Activated CD4-positive, alpha-beta T cell treated with anti-CD3 and anti-CD28 coated beads for 48 hours (primary cell): ENCODE results near the gene IRAG1.

Experiments
- DNase-seq: peaks from one replicate; pipeline ENCODE4 v3.0.0-alpha.2; 2020

The IRAG1 gene, protein sequence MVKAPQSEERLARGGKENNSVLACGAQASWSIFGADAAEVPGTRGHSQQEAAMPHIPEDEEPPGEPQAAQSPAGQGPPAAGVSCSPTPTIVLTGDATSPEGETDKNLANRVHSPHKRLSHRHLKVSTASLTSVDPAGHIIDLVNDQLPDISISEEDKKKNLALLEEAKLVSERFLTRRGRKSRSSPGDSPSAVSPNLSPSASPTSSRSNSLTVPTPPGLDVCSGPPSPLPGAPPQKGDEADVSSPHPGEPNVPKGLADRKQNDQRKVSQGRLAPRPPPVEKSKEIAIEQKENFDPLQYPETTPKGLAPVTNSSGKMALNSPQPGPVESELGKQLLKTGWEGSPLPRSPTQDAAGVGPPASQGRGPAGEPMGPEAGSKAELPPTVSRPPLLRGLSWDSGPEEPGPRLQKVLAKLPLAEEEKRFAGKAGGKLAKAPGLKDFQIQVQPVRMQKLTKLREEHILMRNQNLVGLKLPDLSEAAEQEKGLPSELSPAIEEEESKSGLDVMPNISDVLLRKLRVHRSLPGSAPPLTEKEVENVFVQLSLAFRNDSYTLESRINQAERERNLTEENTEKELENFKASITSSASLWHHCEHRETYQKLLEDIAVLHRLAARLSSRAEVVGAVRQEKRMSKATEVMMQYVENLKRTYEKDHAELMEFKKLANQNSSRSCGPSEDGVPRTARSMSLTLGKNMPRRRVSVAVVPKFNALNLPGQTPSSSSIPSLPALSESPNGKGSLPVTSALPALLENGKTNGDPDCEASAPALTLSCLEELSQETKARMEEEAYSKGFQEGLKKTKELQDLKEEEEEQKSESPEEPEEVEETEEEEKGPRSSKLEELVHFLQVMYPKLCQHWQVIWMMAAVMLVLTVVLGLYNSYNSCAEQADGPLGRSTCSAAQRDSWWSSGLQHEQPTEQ

DNA sequence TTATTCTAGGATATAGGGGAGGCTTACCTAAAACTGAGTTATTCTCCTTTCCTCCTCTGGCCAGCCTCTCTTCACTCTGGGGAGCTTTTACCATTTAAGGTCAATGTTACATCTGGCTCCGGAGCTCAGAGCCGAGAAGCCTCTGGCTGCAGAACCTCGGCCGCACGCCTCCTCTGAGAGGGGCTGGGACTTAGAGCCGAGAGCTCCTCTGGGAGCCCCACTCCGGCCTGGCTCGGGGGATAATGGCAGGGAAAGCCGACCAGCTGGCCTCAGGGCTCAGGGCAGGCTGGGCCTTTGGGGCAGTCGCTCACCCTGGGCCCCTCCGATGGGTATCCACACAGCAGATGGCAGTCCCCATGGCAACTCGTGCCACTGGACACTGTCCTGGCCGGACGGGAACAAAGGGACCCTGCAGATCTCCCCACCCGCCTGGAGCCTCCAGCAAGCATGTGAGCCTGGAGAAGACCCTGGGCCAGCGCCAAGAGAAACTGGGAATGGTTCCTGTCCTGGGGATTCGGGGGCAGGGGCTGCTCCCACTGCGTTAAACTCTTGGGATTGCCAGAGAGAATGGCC is at the start of gene IRAG1:
TSS of gene IRAG1 (minus strand) at position 247 of the 573 bp plus-strand sequence. CDS start at position 94, 153 bp downstream.
- DNase-seq, result no peak

DNA sequence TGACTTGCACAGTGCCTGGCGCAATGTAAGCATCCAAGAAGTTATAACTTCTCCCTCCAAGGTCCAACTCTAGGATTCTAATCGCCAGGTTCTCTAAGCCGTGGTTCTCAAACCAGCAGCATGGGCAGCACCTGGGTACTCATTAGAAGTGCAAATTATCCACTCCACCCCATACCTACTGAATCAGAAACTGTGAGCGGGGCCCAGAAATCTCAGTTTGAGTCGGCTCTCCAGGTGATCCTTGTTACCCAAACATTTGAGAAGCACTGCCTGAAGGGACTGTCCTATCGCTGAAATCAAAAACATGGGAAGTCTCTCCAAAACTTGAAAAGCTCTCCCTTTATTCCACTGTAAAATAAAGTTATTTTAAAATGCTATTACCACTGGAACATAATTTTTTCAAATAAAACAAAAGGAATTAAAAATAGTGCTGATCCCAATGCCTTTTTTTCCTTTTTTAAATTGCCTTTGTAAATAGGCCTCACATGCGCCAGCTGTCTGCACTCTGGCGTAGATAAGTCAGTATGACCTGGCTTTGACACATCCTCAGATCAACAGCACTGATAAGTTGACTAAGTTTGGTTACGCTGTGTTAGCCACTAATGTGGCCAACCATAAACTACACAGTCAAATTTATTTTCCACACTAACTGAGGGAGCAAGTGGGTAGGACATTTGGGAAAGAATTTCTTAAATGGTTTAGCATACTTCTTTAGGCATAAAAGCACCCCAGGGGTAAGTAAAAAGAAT is 49.1 kb upstream of the IRAG1 start:
- DNase-seq, result peak; percentile 43

DNA sequence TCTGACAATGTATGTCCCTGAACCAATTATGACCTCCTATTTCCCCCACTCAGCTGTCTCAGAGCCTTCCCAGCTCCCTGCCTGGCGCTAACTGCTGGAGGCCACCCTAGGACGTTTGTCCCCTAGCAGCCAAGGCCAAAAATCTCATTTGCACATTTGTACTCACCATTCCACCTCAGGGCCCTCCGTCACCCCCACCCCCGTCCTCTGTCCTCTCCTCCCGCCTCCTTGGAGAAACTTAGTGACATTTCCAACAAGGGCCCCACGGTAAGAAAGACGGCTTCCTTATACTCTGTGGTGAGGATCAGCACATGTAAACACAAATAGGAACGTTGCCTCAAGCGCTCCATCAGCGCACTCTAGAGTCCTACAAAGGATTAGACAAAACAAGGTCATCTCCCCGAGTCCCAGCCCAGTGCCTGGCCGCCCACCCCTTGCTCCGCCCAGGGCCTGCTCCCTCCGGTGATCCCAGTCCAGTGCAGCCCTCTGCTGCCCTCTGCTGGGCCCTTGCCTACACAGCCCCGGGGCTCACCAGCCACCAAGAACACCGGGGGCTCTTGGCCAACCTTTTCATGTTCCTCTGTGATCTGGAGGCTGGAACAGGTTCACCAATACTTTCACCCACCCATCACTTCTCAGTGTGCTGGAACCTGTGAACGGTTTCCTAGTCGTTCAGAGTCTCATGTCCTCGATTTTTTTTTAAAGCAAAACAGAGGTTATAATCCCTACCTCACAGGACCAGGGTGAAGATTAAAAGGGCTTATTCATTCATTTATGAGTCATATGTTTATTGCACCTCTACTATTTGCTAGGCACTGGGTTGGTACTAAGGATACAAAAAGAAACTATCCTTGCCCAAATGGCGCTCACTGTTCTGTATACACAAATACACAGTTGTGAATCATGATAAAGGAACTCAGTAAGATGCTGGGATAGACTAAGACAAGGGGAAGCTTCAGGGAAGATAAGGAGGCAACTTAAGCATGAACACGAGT is 42.2 kb upstream of the IRAG1 start:
- peak; percentile 94 for DNase-seq

DNA sequence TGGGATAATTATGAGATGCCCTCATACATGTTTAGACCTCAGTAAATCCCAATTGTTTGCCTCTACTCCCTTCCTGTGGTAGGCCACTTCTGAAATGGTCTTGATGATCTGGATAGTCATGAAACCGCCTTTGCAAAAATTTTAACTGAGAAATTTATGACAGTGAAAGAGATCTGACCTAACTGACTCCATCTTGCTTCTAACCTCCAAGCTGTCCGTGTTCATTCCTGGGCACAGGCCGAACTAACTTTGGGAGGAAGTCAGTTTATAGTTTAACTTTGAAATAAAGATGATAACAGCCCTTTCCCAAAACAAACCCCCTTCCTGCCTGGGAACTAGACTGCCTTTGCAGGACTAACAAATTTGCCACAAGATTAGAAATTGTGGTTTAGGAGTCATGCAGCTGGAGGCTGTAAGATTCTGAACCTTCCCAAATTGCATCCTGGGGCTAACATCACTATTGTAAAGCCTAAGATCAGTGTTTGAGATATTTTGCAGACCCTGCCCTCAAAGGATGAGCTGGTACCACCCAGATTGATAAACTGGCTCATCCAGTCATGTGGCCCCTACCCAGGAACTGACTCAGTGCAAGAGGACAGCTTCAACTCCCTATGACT is 37.6 kb upstream of the IRAG1 start:
- no peak for DNase-seq

DNA sequence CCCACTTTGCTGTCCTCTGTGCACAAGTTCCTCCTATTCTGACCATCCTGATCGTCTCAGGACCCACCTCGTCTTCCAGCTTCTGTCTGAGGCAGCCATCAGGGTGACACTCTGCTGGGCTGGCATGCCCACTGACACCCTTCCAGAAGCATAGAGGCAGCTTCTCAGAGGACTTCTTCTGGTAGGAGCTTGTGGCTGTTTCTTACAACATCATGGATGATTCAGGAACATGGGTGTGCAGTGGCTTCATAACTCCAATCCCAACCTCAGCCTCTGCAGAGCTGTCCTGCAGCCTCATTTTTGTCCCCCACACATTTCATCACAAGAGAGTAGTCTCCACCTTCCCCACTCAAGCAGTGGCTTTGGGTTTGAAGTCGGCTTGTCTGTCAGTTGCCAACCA is 36.6 kb upstream of the IRAG1 start:
- DNase-seq, result no peak

DNA sequence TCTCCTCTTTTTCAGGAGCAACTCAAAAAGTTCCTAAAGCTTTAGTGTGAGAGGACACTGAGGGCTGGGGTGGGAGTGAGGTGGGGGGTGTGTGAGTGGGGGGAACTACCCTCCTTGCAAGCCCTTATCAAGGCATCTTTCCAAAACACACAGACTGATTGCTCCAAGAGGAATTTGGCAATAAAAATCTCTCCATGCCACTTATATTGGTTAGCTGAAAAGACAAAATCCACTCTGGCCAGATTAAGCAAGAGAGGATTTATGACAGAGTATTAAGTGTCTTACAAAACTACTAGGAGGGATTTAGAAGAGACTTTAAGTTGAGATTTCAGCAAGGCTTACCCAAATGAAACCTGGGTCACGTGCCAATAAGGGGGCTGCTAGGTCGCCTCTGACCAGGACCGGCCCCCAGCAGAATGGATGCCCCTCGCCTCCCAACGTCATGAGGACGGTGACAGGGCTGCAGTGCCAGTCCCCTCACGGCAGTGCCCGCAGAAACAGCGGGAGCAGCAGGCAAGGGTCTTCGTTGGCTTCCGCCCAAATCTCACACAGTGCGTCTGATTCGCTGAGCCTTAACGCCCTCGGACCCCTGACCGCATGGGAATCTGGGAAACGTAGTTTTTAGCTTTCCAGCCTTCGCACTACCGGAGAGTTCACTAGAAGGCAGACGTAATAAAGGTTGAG is 35.4 kb upstream of the IRAG1 start:
- no peak for DNase-seq

DNA sequence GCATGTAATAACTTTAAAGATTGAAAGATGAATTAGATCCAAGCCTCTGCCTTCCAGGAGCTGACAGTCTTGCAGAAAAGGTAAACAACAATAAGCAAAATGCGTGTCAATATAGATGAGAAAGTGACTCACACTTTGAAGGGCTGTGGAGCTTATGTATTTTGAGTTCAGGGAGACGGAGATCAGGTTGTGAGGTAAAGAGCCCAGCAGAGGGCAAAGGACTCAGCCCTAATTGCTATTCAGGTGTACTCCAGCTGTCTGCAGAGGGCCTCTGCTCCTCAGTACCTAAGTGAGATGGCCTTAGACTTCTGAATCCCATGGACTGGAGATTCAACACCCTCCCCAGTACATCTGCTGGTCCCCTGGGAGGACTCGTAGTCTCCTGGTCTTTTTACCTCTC is 34.6 kb upstream of the IRAG1 start:
- no peak for DNase-seq

DNA sequence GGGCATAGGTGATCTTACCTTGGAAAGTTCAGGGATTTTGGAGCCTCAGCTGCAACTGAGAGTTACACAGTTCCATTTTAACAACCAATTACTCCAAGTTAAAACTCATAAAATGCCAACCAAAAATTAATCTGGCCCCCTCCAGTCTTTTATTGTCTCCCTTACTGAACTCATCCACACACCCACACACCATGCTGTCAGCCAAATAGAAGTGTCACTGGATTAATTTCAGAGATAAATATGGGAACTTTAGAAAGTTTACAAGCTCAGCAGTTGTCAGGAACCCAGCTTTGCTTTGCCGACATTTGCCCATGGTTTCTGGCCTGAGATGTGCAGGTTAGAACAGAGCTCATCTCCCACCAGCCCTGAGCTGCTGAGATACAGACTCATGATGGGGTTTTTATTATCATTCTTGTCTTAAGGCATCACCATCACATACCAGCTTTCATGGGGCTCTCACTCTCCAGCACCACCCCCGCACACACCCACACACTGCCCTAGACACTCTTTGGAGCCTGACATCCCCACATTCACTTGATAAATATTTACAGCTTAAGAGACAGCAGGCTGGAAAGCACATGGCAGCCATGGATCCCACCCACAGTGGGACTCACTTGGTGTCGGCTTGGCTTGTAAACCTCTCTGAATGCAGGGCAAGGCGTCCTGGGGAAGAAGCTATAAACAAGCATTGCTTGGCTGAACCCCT is 33.7 kb upstream of the IRAG1 start:
- DNase-seq, result no peak

DNA sequence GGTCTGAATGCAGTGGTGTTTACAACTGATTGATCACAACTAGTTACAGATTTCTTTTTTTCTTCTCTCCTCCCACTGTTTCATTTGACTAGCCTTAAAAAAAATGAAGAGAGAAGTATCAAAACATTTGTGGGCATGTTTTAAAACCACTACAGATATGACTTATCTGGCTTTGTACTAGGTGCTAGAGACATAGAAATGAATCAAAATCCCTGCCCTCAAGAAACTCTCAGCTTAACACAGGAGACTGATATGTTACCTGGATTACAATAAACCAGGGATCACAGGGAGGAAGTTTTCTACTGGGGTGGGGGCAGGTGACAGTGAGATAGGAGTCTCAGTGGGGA is 32.3 kb upstream of the IRAG1 start:
- no peak for DNase-seq

DNA sequence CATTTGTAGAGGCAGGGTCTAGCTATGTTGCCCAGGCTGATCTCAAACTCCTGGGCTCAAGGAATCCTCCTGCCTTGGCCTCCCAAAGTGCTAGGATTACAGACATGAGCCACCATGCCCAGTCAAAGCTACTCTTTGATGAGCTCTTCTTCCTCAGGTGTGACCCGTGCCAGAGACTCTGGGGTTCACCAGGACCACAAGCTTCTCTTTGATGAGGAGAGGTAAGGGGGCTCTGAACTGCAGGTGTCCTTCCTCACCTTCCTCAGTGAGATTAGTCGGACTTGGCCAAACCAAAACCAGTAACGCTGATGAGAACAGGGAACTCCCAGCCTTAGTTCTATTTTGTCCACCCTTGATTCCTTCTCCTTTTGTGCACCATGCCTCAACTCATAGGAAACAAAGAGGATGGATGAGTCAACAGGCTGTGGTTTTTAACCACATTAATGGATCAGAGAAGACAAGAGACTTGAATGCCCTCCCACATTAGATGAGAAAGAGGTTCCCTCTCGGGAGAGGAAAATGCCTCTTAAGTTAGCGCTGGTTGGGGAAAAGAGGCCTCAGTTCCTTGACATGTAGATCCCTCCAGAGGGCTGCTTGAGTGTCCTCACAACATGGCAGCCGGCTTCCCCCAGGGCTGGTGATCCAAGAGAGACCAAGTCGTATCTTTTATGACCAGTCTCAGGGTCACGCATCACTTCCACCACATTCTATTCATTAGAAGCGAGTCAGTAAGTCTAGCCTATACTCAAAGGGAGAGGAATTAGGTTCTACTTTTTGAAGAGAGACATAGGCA is 31.8 kb upstream of the IRAG1 start:
- DNase-seq, result peak; percentile 61

DNA sequence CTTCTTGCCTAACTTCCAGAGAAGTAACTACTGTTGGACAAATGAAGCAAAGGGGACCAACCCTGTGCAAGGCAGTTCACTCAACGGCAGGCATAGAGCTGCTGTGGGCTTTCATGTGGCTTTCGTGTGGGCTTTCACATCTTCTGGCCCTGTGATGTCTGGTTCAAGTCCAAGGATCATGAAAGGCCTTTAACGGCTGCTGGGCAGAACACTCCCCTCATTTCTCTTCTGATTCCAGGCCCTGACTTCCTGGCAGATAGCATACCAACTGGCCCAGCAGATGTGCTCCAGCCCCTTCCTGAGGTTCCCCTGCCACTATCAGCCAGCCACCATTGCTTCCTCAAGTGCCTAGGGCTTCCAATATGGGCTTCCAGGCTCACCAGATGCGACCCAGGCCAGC is 28.8 kb upstream of the IRAG1 start:
- DNase-seq, result no peak

DNA sequence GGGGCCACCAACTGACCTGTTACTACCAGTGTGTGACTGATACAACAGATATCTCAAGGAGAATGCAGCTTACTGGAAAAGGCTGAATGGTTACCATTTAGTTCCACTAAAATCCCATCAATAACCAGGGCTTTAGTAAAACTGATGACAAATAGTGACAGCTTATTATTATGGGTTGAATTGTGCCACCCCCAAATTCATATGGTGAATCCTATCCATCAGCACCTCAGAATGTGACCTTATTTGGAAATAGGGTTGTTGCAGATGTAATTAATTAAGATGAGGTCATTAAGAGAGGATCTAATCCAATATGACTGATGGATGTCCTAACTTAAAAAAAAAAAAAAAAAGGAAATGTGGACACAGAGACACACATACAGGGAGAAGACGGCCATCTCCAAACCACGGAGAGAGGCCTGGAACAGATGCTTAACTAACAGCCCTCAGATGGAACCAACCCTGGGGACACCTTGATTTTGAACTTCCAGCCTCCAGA is 27.4 kb upstream of the IRAG1 start:
- DNase-seq, result no peak

DNA sequence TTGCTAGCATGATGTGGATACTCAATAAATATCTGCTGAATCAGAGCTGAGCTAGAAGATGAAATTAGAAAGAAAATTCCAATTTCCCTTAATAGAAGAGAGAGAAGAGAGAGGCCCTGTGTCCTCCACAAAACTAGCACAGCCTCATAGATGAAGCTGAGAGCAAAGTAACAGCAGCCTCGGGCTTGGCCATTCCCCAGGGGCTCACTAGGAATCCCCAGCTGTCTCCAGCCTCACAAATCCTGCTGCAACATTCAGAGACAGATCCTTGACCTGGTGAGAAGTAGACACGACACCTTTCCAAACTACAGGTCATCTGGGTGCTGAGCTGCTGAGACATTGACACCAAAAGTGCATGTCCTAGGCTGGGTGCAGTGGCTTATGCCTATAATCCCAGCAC is 26.1 kb upstream of the IRAG1 start:
- DNase-seq, result no peak

DNA sequence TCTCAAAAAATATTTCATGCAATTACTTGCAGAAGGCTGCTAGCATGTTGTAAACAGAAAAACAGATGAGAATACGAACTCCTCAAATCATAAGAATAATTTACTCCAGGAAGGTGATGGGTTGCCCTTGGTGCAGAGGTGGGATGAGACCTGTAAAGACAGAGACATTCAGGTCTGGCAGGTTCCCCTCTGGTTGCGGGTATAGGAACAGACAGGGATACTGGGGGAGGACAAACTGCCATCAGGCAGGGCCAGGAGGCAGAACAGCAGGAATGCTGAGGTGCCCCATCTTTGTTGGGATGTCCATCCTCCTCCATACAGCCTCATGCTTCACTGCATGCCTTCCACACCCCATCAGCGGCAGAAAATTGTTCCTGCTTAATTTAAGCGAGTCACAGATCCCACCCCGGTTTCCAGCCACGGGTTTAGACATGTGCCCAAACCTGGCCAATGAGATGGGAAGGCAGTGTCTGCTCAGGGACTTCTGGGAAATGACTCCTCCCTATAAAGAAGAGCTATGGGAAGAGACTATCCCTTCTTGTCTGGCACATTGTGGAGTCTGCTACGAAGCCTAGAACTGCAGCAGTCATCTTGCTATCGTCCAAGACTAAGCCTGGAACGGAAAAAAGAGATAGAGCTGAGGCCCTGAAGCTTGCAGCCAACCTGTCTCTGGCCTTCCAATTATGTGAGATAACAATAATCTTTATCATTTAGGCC is 23.1 kb upstream of the IRAG1 start:
- no peak for DNase-seq

DNA sequence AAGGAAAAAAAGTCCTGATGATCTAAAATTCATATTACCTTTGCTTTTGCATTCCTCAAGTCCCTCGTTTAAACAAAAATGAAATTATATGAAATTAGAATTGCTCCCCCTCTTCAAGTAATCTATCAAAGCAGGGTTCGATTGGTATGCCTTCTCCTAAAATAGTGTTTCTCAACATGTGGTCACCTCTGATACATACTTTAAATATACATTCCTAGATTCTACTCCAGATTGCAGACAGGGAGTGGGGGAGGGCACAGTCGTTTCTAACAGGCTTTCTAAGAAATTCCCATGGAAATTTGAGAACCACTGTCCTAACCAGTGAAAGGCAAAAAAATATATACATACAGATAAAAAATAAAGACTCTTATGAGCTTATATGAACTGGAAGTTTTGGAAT is 22.6 kb upstream of the IRAG1 start:
- DNase-seq, result no peak

DNA sequence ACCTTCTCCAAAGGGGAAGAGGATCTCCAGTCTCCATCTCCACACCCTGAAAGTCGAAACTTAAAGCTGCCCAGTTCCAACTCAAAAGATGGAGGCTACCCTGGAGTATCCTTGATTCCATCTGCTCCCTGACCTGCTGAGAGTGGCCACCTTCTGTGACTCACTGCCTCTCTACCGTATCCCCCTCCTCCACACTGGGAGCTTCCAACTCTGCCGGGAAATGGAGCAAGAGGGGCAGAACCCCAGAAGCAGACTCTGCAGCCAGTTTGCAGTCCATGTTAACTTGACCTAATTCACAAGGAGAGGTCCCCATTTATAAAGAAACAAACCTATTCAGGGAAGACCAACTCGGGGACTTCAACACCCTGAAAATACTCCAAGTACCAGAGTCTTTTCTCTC is 22.0 kb upstream of the IRAG1 start:
- DNase-seq, result no peak

DNA sequence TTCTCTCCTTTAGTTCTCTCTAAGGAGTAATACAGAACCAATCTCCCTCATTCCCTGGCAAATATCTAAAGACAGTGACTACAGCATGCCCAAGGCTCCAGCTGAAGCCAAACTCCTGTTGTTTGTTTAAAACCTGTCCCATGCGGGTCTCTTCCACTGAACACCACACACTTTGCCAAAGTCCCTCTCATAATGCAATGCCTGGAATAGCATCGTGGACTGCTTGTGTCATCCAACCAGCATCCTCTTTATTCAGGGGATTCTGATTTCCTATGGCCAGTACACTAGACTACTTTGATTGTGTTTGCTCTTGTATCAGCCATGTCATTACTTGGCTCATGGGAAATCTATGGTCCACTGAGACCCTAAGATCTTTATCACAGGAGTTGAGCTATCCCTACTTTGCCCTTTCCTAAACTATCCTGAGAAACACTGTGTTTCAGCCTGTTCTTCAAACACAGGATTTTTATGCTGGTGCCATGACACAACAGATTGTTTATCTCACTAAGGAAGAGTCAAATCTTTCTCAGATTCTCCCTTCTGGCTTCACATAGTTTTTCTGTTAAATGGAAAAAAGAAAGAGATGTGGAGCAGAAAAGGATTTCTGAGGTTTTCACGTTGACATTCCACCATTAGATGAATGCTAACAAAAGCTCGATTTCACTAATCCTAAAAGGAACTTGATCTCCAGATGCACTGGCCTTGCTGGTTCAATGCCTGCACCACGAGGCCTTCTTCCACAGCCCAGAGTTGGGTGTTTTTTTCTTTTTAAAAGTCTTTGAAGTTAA is 15.9 kb upstream of the IRAG1 start:
- no peak for DNase-seq
